H9 (cell line): ENCODE results near the gene AHCY. TPM values are rescaled to one million over a fixed set of nuclear protein-coding genes. Genes with fewer than 3 reads are reported as not detected.

Experiments
- DNase-seq: peaks from one replicate; pipeline ENCODE4 v3.0.0-alpha.2; 2017
- H2AFZ ChIP-seq: one replicate; pipeline ENCODE4 v1.6.1; 2013; ENCODE audit warnings: mild to moderate bottlenecking, low read length, control low read depth, moderate library complexity
- H2AK5ac ChIP-seq: 2 replicates; pipeline ENCODE4 v1.6.1; 2013; ENCODE audit warnings: low read length, control low read depth, mixed read lengths; ENCODE audit not compliant: insufficient read length
- H2BK120ac ChIP-seq: one replicate; pipeline ENCODE4 v1.6.1; 2013; ENCODE audit warnings: low read depth, mild to moderate bottlenecking, low read length, control low read depth, inconsistent platforms; ENCODE audit not compliant: poor library complexity, severe bottlenecking
- H2BK12ac ChIP-seq: 2 replicates; pipeline ENCODE4 v1.6.1; 2013; ENCODE audit warnings: low read length, control low read depth, mixed read lengths, low read depth; ENCODE audit not compliant: insufficient read length
- H2BK15ac ChIP-seq: 2 replicates; pipeline ENCODE4 v1.6.1; 2013; ENCODE audit warnings: low read depth, low read length, control low read depth
- H2BK20ac ChIP-seq: one replicate; pipeline ENCODE4 v1.6.1; 2013; ENCODE audit warnings: low read depth, mild to moderate bottlenecking, low read length, control low read depth, inconsistent platforms; ENCODE audit not compliant: poor library complexity, severe bottlenecking
- H2BK5ac ChIP-seq: 2 replicates; pipeline ENCODE4 v1.6.1; 2013; ENCODE audit warnings: low read length, control low read depth, mixed read lengths; ENCODE audit not compliant: insufficient read length
- H3K14ac ChIP-seq: 2 replicates; pipeline ENCODE4 v1.6.1; 2013; ENCODE audit warnings: low read length, control low read depth; ENCODE audit not compliant: insufficient read depth
- H3K18ac ChIP-seq: 2 replicates; pipeline ENCODE4 v1.6.1; 2013; ENCODE audit warnings: low read depth, mild to moderate bottlenecking, mixed read lengths, low read length, control low read depth; ENCODE audit not compliant: insufficient read length
- H3K23ac ChIP-seq: 2 replicates; pipeline ENCODE4 v1.6.1; 2013; ENCODE audit warnings: low read length, control low read depth, mixed read lengths, low read depth; ENCODE audit not compliant: insufficient read length
- H3K23me2 ChIP-seq: 2 replicates; pipeline ENCODE4 v1.6.1; 2013; ENCODE audit warnings: low read depth, mild to moderate bottlenecking, mixed read lengths, low read length, control low read depth; ENCODE audit not compliant: insufficient read length, poor library complexity, severe bottlenecking
- H3K27ac ChIP-seq: 2 replicates; pipeline ENCODE4 v1.5.1; 2013; ENCODE audit warnings: low read length, control low read depth, mixed read lengths, low read depth; ENCODE audit not compliant: insufficient read length
- H3K27me3 ChIP-seq: 2 replicates; pipeline ENCODE4 v1.6.1; 2013; ENCODE audit warnings: low read length, control low read depth, inconsistent platforms; ENCODE audit not compliant: insufficient read depth
- H3K4ac ChIP-seq: 2 replicates; pipeline ENCODE4 v1.6.1; 2013; ENCODE audit warnings: low read depth, mild to moderate bottlenecking, control low read depth, inconsistent platforms, low read length, moderate library complexity
- H3K4me1 ChIP-seq: 2 replicates; pipeline ENCODE4 v1.6.1; 2013; ENCODE audit warnings: low read length, control low read depth, inconsistent platforms; ENCODE audit not compliant: insufficient read depth
- H3K4me2 ChIP-seq: 2 replicates; pipeline ENCODE4 v1.6.1; 2013; ENCODE audit warnings: low read length, control low read depth, mixed read lengths; ENCODE audit not compliant: insufficient read length, insufficient read depth
- H3K56ac ChIP-seq: 2 replicates; pipeline ENCODE4 v1.6.1; 2013; ENCODE audit warnings: low read depth, mild to moderate bottlenecking, mixed read lengths, low read length, control low read depth; ENCODE audit not compliant: insufficient read length
- H3K79me1 ChIP-seq: 2 replicates; pipeline ENCODE4 v1.6.1; 2013; ENCODE audit warnings: low read depth, mild to moderate bottlenecking, moderate library complexity, low read length, control low read depth, inconsistent platforms; ENCODE audit not compliant: insufficient read depth, poor library complexity, severe bottlenecking
- H3K79me2 ChIP-seq: 2 replicates; pipeline ENCODE4 v1.6.1; 2013; ENCODE audit warnings: low read length, control low read depth, inconsistent platforms; ENCODE audit not compliant: insufficient read depth
- H3K9ac ChIP-seq: 2 replicates; pipeline ENCODE4 v1.6.1; 2013; ENCODE audit warnings: low read length, control low read depth, mixed read lengths; ENCODE audit not compliant: insufficient read length; ENCODE audit errors: extremely low read depth
- H3K9me3 ChIP-seq: one replicate; pipeline ENCODE4 v1.6.1; 2013; ENCODE audit warnings: low read depth, low read length, inconsistent platforms; ENCODE audit not compliant: control insufficient read depth
- H3T11ph ChIP-seq: one replicate; pipeline ENCODE4 v1.6.1; 2013; ENCODE audit warnings: mild to moderate bottlenecking, low read length, control low read depth, inconsistent platforms
- H4K20me1 ChIP-seq: one replicate; pipeline ENCODE4 v1.6.1; 2013; ENCODE audit not compliant: control insufficient read depth, insufficient read length, insufficient read depth
- H4K5ac ChIP-seq: 2 replicates; pipeline ENCODE4 v1.6.1; 2013; ENCODE audit warnings: low read depth, mild to moderate bottlenecking, mixed read lengths, low read length, control low read depth; ENCODE audit not compliant: insufficient read length
- H4K8ac ChIP-seq: replicated peaks from 2 replicates; pipeline ENCODE4 v1.6.1; 2013; ENCODE audit warnings: low read length, control low read depth, mixed read lengths, low read depth; ENCODE audit not compliant: insufficient read length
- H4K91ac ChIP-seq: 2 replicates; pipeline ENCODE4 v1.6.1; 2013; ENCODE audit warnings: low read depth, mild to moderate bottlenecking, moderate library complexity, mixed read lengths, low read length, control low read depth; ENCODE audit not compliant: insufficient read length
- H3K27ac Mint-ChIP-seq, 3 experiments: 2 replicates in 2 of 3; 3 replicates in 1 of 3; pipeline ENCODE4 v1.8.0; 2020 to 2021; ENCODE audit warnings: mixed read lengths in 3 of 3, mild to moderate bottlenecking in 1 of 3, moderate library complexity in 1 of 3
- H3K27me3 Mint-ChIP-seq: 2 replicates; pipeline ENCODE4 v1.8.0; 2021; ENCODE audit warnings: low read depth, mild to moderate bottlenecking, moderate library complexity, mixed read lengths
- H3K36me3 Mint-ChIP-seq, 3 experiments: 2 replicates in 2 of 3; 3 replicates in 1 of 3; pipeline ENCODE4 v1.8.0; 2020 to 2021; ENCODE audit warnings: low read depth in 3 of 3, mixed read lengths in 3 of 3; ENCODE audit not compliant: insufficient read depth in 1 of 3
- H3K4me1 Mint-ChIP-seq, 2 experiments: 2 replicates each; pipeline ENCODE4 v1.8.0; 2020; ENCODE audit warnings: mixed read lengths in 2 of 2
- H3K4me3 Mint-ChIP-seq, 2 experiments: 2 replicates in 1 of 2; 3 replicates in 1 of 2; pipeline ENCODE4 v1.8.0; 2020 to 2021; ENCODE audit warnings: mild to moderate bottlenecking in 2 of 2, mixed read lengths in 2 of 2, moderate library complexity in 1 of 2
- H3K9me3 Mint-ChIP-seq, 2 experiments: 2 replicates in 1 of 2; 3 replicates in 1 of 2; pipeline ENCODE4 v1.8.0; 2020; ENCODE audit warnings: mild to moderate bottlenecking in 2 of 2, mixed read lengths in 2 of 2, moderate library complexity in 1 of 2
- CTCF ChIP-seq: fragments of 200-600 bp; sonication (generic); conservative IDR thresholded peaks from 3 replicates; pipeline ENCODE4 v1.8.0; 2021; ENCODE audit warnings: antibody characterized with exemption, mild to moderate bottlenecking
- WGBS: extraction: QIAGEN DNeasy Blood & Tissue Kit; methylation state at CpG from one replicate; pipeline ENCODE4 v1.1.7; 2013; ENCODE audit warnings: missing lambda C conversion rate, low lambda C conversion rate, mixed read lengths; ENCODE audit not compliant: insufficient read length; ENCODE audit errors: extremely low coverage; 5-methylcytosine and 5-hydroxymethylcytosine counted together
- total RNA-seq: library from RNA; stranded (reverse); gene quantifications from 2 replicates; pipeline ENCODE4 v1.2.1, GENCODE V29; 2021

Gene AHCY
- total RNA-seq, 1 experiment from 2014 or later: 461 TPM

- Histone ChIP-seq H3K4me1 (no peaks in the 10 kb centered on the region), H3K14ac (no peak overlapping the region), H3K27ac (no peak overlapping the region), H2BK12ac (no peak overlapping the region), H2BK15ac (no peak overlapping the region), H2AFZ (no peak overlapping the region), H3K9me3 (no peaks in the 10 kb centered on the region), H3K9ac (no peak overlapping the region), H3K18ac (no peak overlapping the region), H3K4ac (no peak overlapping the region), H2BK5ac (no peak overlapping the region), H3K4me2 (no peak overlapping the region), H3K79me1 (no peaks in the 10 kb centered on the region), H4K8ac (no peak overlapping the region), H3K79me2 (no peaks in the 10 kb centered on the region), H3T11ph (no peak overlapping the region), H4K91ac (no peak overlapping the region), H3K27me3 (peaks cover 5% of the 10 kb centered on the region; the same call in 1 of the 2 replicates), H2BK20ac (no peak overlapping the region), H4K20me1 (no peaks in the 10 kb centered on the region), H2BK120ac (no peak overlapping the region), H2AK5ac (no peak overlapping the region), H3K56ac (no peak overlapping the region), H3K23me2 (peaks cover 14% of the 10 kb centered on the region), H3K23ac (no peak overlapping the region), H4K5ac (no peak overlapping the region)
- Mint-ChIP-seq H3K36me3 (no peaks in the 10 kb centered on the region), H3K4me3 (no peak overlapping the region), H3K4me1 (peaks cover 6 to 10% of the 10 kb centered on the region in 2 experiments; a peak in 3 of 4 replicates), H3K27me3 (peaks cover 25% of the 10 kb centered on the region), H3K27ac (no peak overlapping the region), H3K9me3 (no peaks in the 10 kb centered on the region)
- no CpG with 5 or more reads among the region's 3 CpGs for WGBS
- no peak for DNase-seq
- no peak for TF ChIP-seq CTCF
These were observed 6.5 kb upstream of the AHCY start for GRCh38 chr20:34309691-34310090.
